ENCODE data around the gene SLC17A7.

- TF ChIP-seq POLR2A (IDR thresholded peaks at IDR 0.05; ENCODE audit: low read depth, low read length) (no peak), CTCF (IDR thresholded peaks at IDR 0.05; ENCODE audit: extremely low read depth in 1 of 2, insufficient read depth in 1 of 2, low read depth in 1 of 2, low read length in 2 of 2) (no peak), MYC (IDR thresholded peaks at IDR 0.05; ENCODE audit: low read depth, low read length) (no peak), EZH2 (IDR thresholded peaks at IDR 0.05; ENCODE audit: borderline replicate concordance, low read depth, low read length, severe bottlenecking) (no peak), POLR2AphosphoS5 (IDR thresholded peaks at IDR 0.05; ENCODE audit: insufficient read depth, low read depth, low read length) (no peak), MAX (IDR thresholded peaks at IDR 0.05; ENCODE audit: insufficient read depth, insufficient read length) (no peak), GATA2 (IDR thresholded peaks at IDR 0.05; ENCODE audit: insufficient read depth, insufficient read length, low read depth, low read length) (no peak), JUN (IDR thresholded peaks at IDR 0.05; ENCODE audit: borderline replicate concordance, insufficient read depth, insufficient read length, low read depth) (no peak), FOS (IDR thresholded peaks at IDR 0.05; ENCODE audit: borderline replicate concordance, insufficient read depth, low read length) (no peak)
These were observed 34.0 kb upstream of the SLC17A7 start for GRCh38 chr19:49475191-49475917.
